ENCODE measurements around the gene LDLRAD1. TPM values are rescaled to one million over a fixed set of nuclear protein-coding genes. Genes with fewer than 3 reads are reported as not detected.
A peak's percentile ranks its signal among the peaks of the same experiment; 100 is the strongest.
"Not testable (repeated sequence)": the region's sequence is repeated elsewhere in the genome, so short reads cannot be mapped to it uniquely, and the experiment has no call there.

Gene LDLRAD1
- total and polyA plus RNA-seq, 8 donors = 0.12 to 0.40 TPM; not detected in 6

GRCh38 chr1:54052934-54053744, 35.2 kb upstream of the LDLRAD1 start, which contains the start of the genes TCEANC2 and TMEM59:
TCEANC2 (plus strand) TSS chr1:54053608; CDS start chr1:54054423, 815 bp downstream.
TMEM59 (minus strand) TSS chr1:54053204; CDS start chr1:54053188, 16 bp downstream.
- DNase-seq = peak; percentile 98 to 100
- Histone ChIP-seq H3K27me3 (no peaks in the 10 kb centered on the region), H3K27ac (peak within 1 kb of the TSS; percentile 91 to 100 (median 95)), H3K4me3 (peak within 1 kb of the TSS; percentile 84 to 96 (median 90)), H3K36me3 (peaks cover 0 to 16% (median under 1%) of the 10 kb centered on the region in 4 donors), H3K9me3 (no peaks in the 10 kb centered on the region), H3K4me1 (peaks cover 16 to 60% (median 50%) of the 10 kb centered on the region in 4 donors)
- TF ChIP-seq EP300 (IDR thresholded peaks at IDR 0.05) (no peak), POLR2AphosphoS5 (IDR thresholded peaks at IDR 0.05) (peak; percentile 81 to 93 (median 90)), POLR2A (IDR thresholded peaks at IDR 0.05) (peak in 1 of 4 donors; percentile 51)
- TF ChIP-seq, protein P1, sequence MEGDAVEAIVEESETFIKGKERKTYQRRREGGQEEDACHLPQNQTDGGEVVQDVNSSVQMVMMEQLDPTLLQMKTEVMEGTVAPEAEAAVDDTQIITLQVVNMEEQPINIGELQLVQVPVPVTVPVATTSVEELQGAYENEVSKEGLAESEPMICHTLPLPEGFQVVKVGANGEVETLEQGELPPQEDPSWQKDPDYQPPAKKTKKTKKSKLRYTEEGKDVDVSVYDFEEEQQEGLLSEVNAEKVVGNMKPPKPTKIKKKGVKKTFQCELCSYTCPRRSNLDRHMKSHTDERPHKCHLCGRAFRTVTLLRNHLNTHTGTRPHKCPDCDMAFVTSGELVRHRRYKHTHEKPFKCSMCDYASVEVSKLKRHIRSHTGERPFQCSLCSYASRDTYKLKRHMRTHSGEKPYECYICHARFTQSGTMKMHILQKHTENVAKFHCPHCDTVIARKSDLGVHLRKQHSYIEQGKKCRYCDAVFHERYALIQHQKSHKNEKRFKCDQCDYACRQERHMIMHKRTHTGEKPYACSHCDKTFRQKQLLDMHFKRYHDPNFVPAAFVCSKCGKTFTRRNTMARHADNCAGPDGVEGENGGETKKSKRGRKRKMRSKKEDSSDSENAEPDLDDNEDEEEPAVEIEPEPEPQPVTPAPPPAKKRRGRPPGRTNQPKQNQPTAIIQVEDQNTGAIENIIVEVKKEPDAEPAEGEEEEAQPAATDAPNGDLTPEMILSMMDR (IDR thresholded peaks at IDR 0.05) = peak in 1 of 7 experiments; percentile 2
- WGBS, 5 donors = 0 to 1% (median 1%) methylated on average over 45 to 59 of the region's 59 CpGs
- intact Hi-C loops (cut with DNase I; ENCODE audit: low total_unique reads) = no loop called here

DNA sequence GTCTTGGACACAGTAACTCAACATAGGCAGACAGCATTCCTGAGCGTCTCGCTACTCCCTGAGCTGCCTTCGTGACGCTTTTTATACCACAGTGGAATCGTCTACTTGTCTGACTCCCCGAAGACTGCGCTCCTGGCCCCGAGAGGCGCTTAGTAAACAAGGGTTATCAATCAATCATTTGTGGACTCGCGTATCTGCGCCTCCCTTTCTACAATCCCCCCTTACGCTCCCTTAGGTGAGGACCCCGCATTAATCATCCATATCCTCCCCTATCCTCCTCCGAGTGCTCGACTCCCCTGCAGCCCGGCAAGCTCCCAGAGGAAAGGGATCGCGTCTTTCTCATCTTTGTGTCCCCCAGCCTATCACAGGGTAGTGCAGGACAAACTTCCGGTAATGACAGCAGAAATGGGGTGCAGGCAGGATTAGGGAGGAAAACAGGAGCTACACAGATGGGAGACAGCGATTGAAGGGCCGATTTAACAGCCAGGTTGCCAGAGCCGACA, 34.5 kb upstream of the LDLRAD1 start:
- no peaks in the 10 kb centered on the region for H3K9me3 ChIP-seq
- peaks cover 23 to 67% (median 56%) of the 10 kb centered on the region in 4 donors for H3K4me1 ChIP-seq
- peak overlapping the region; percentile 84 to 96 (median 90) for H3K4me3 ChIP-seq
- intact Hi-C loops (cut with DNase I; ENCODE audit: low total_unique reads) = no loop called here
- 0 to 1% (median 0%) methylated on average over 23 of the region's 23 CpGs for WGBS, 5 donors
- H3K27me3 ChIP-seq = no peaks in the 10 kb centered on the region
- peaks cover 0 to 9% (median 0%) of the 10 kb centered on the region in 4 donors for H3K36me3 ChIP-seq
- peak overlapping the region; percentile 91 to 100 (median 95) for H3K27ac ChIP-seq
- DNase-seq = peak; percentile 32 to 75
- no peak for TF ChIP-seq POLR2AphosphoS5 (IDR thresholded peaks at IDR 0.05)
- TF ChIP-seq POLR2A (IDR thresholded peaks at IDR 0.05) = no peak
- TF ChIP-seq EP300 (IDR thresholded peaks at IDR 0.05) = no peak
- TF ChIP-seq, protein P1 (IDR thresholded peaks at IDR 0.05) = no peak

DNA sequence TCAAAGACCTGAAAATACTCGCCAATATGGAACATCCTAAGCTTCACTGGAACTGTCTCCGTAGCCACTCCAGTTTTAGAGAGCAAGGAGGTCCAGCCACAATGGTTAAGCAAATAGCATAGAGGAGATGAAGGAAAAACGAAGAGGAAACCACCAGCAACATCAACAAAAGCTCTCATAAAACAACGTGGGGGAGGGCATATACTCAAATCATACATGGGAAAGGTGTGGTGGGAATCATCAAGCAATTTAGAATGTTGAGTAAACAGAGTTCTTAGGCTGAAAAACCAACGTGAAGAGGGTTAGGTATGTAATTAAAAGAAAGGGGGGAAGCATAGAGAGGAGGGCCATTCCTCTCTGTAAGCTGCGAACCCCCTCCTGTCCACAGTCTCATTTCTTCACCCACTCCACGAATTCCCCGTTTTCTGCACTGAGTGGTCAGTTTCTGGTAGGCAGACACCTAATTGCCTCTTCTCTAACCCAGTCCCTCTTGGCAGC, 34.0 kb upstream of the LDLRAD1 start:
- TF ChIP-seq, protein P1 (IDR thresholded peaks at IDR 0.05) = no peak
- TF ChIP-seq POLR2AphosphoS5 (IDR thresholded peaks at IDR 0.05) = no peak
- no peak for TF ChIP-seq POLR2A (IDR thresholded peaks at IDR 0.05)
- TF ChIP-seq EP300 (IDR thresholded peaks at IDR 0.05) = no peak
- intact Hi-C loops (cut with DNase I; ENCODE audit: low total_unique reads) = no loop called here
- H3K4me1 ChIP-seq = peaks cover 28 to 72% (median 59%) of the 10 kb centered on the region in 4 donors
- DNase-seq = no peak
- no peaks in the 10 kb centered on the region for H3K9me3 ChIP-seq
- peak overlapping the region; percentile 84 to 96 (median 90) for H3K4me3 ChIP-seq
- H3K36me3 ChIP-seq = peaks cover 0 to 8% (median 0%) of the 10 kb centered on the region in 4 donors
- WGBS, 5 donors = 1 to 5% (median 3%) methylated on average over 8 of the region's 8 CpGs
- H3K27ac ChIP-seq = peak overlapping the region; percentile 91 to 100 (median 95)
- no peaks in the 10 kb centered on the region for H3K27me3 ChIP-seq

DNA sequence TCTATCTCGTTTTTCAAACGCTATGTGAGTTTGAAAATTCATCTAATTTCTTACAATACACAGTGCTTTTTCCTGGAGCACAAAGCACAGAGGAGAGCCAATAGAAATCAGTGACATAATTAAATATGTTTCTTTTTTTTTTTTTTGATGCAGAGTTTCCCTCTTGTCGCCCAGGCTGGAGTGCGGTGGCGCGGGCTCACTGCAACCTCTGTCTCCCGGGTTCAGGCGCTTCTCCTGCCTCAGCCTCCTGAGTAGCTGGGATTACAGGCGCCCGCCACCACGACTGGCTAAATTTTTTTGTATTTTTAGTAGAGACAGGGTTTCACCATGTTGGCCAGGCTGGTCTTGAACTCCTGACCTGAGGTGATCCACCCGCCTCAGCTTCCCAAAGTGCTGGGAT, 32.4 kb upstream of the LDLRAD1 start:
- DNase-seq; H3K36me3 ChIP-seq; H3K27ac ChIP-seq; intact Hi-C loops (cut with DNase I; ENCODE audit: low total_unique reads); H3K27me3 ChIP-seq; H3K9me3 ChIP-seq; H3K4me3 ChIP-seq: not testable (repeated sequence)
- 94 to 98% (median 96%) methylated on average over 12 of the region's 12 CpGs for WGBS, 5 donors
- peaks cover 33 to 81% (median 64%) of the 10 kb centered on the region in 4 donors for H3K4me1 ChIP-seq

Measured in stomach (tissue), 9 donors.